ENCODE data around the gene NLN. TPM values are rescaled to one million over a fixed set of nuclear protein-coding genes. Genes with fewer than 3 reads are reported as not detected.

Gene NLN
- total and polyA plus RNA-seq, 3 experiments from 2014 or later = 2.7 to 30.4 (median 27.9) TPM

DNA sequence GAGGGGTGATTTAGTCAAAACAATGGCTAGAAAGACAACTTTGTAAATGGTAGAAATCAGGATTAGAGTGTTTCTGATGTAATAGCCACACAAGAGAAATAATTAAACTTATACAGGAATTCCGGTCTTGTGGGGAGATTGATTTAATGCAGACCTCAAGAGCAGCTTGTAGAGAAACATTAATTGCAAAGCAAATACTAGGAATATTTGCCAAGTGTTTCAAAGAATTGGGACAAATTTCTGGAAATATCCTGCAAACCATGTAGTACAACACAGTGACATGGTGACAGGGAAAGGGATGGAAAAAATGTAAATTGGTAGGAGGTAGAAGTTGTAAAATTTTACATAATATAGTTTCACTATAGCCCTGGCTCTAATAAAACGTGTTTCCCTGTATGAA, 28.9 kb downstream of the NLN start:
- peaks cover 0 to 1% of the 10 kb centered on the region in 2 donors for H3K27me3 Mint-ChIP-seq
- Histone ChIP-seq H3K4me3 (ENCODE audit: low read length) (no peak overlapping the region), H3K27me3 (ENCODE audit: insufficient read depth, low read length, poor library complexity, severe bottlenecking) (no peaks in the 10 kb centered on the region), H3K36me3 (ENCODE audit: insufficient read depth, low read length) (no peaks in the 10 kb centered on the region), H3K4me1 (ENCODE audit: insufficient read depth, low read length) (no peaks in the 10 kb centered on the region), H3K27ac (ENCODE audit: low read depth, low read length) (no peak overlapping the region), H3K9me3 (ENCODE audit: low read length) (no peaks in the 10 kb centered on the region)
- CTCF ChIA-PET = no interaction called here
- no peak for DNase-seq
- H3K9me3 Mint-ChIP-seq = no peaks in the 10 kb centered on the region
- H3K4me1 Mint-ChIP-seq = no peaks in the 10 kb centered on the region
- no peak overlapping the region for H3K27ac Mint-ChIP-seq
- peaks cover 0 to 4% (median 2%) of the 10 kb centered on the region in 3 donors for H3K36me3 Mint-ChIP-seq
- POLR2A ChIA-PET = no interaction called here
- no peak overlapping the region for H3K4me3 Mint-ChIP-seq

DNA sequence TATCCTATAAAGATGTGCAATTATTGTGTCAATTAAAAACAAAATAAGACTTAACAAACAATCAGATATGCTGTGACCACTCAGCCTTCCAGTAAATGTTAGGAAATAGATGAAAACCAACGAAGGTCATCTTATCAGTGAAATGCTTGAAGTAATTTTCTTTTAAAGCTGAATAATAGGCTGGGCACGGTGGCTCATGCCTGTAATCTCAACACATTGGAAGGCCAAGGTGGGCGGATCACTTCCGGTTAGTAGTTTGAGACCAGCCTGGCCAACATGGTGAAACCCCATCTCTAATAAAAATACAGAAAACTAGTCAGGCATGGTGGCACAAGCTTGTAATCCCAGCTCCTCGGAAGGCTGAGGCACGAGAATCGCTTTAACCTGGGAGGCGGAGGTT, 31.2 kb downstream of the NLN start:
- Mint-ChIP-seq H3K4me3 (no peak overlapping the region), H3K36me3 (no peaks in the 10 kb centered on the region), H3K27me3 (peaks cover 0 to 1% of the 10 kb centered on the region in 2 donors), H3K9me3 (no peaks in the 10 kb centered on the region), H3K27ac (no peak overlapping the region), H3K4me1 (no peaks in the 10 kb centered on the region)
- Histone ChIP-seq H3K4me1 (ENCODE audit: insufficient read depth, low read length) (no peaks in the 10 kb centered on the region), H3K27ac (ENCODE audit: low read depth, low read length) (no peak overlapping the region), H3K4me3 (ENCODE audit: low read length) (no peak overlapping the region), H3K27me3 (ENCODE audit: insufficient read depth, low read length, poor library complexity, severe bottlenecking) (no peaks in the 10 kb centered on the region), H3K9me3 (ENCODE audit: low read length) (no peaks in the 10 kb centered on the region), H3K36me3 (ENCODE audit: insufficient read depth, low read length) (no peaks in the 10 kb centered on the region)
- no peak for DNase-seq
- POLR2A ChIA-PET = no interaction called here
- CTCF ChIA-PET = interaction anchor here (1.7 kb wide), 1 partner anchor 10 kb away, joined by 7 read pairs; no protein-coding TSS in a partner anchor

DNA sequence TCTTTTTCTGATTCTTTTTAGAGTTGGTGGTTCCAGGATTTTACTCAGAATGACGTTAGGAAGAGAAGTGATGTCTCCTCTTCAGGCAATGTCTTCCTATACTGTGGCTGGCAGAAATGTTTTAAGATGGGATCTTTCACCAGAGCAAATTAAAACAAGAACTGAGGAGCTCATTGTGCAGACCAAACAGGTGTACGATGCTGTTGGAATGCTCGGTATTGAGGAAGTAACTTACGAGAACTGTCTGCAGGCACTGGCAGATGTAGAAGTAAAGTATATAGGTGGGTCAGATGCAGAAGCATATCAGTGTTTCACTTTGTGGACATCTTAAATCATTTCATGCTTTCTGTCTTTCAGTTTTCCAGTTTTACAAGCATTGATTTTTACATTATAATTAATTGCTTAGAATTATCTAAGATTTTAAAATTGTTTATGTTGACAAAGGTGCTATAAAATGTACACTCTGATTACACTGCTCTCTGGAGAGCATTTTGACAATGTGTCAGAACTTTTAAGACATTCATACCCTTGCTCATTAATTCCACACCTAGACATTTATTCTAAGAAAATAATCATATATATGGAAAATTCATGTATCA, 36.6 kb downstream of the NLN start:
- H3K9me3 Mint-ChIP-seq = no peaks in the 10 kb centered on the region
- no peaks in the 10 kb centered on the region for H3K27me3 Mint-ChIP-seq
- CTCF ChIA-PET = no interaction called here
- Histone ChIP-seq H3K4me1 (ENCODE audit: insufficient read depth, low read length) (peaks cover 4% of the 10 kb centered on the region), H3K9me3 (ENCODE audit: low read length) (no peaks in the 10 kb centered on the region), H3K27ac (ENCODE audit: low read depth, low read length) (no peak overlapping the region), H3K27me3 (ENCODE audit: insufficient read depth, low read length, poor library complexity, severe bottlenecking) (no peaks in the 10 kb centered on the region), H3K4me3 (ENCODE audit: low read length) (no peak overlapping the region), H3K36me3 (ENCODE audit: insufficient read depth, low read length) (no peaks in the 10 kb centered on the region)
- no peak overlapping the region for H3K4me3 Mint-ChIP-seq
- no peak overlapping the region for H3K27ac Mint-ChIP-seq
- no peaks in the 10 kb centered on the region for H3K36me3 Mint-ChIP-seq
- DNase-seq = no peak
- H3K4me1 Mint-ChIP-seq = peaks cover 5 to 16% (median 6%) of the 10 kb centered on the region in 3 donors
- POLR2A ChIA-PET = no interaction called here

DNA sequence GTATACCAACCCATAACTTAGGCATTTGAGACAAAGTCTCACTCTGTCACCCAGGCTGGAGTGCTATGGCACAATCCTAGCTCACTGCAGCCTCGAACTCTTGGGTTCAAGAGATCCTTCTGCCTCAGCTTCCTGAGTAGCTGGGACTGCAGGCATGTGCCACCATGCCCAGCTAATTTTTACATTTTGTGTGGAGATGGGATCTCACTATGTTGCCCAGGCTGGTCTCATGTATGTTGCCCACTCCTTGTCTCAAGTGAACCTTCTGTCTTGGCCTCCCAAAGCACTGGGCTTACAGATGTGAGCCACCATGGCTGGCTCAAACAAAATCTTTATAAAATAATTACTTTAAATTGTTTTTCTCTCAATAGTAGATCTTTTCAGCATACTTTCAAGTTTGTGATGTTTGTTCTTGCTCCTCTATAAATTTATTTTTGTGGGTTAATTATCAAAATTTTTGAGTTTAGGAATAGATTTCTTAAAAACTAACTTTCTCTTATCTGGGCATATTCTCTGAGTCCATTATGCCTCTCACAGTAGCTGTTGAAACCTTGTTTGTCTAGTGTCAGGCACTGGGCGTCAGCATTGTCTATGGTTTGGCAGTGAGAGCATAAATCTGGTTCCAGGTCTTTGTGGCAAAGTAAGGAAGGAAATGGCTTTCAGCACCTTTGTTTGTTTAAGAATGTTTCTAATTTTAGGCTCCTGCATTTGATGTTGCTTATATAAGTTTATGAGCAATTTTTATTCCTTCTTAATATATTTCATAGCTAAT, 38.7 kb downstream of the NLN start:
- no peak overlapping the region for H3K27ac ChIP-seq (ENCODE audit: low read depth, low read length)
- Mint-ChIP-seq H3K27ac (no peak overlapping the region), H3K36me3 (no peaks in the 10 kb centered on the region), H3K4me1 (peaks cover 5 to 16% (median 6%) of the 10 kb centered on the region in 3 donors), H3K27me3 (no peaks in the 10 kb centered on the region), H3K4me3 (peak overlapping the region in 1 of 7 donors; percentile 0), H3K9me3 (no peaks in the 10 kb centered on the region)
- H3K4me3 ChIP-seq (ENCODE audit: low read length) = no peak overlapping the region
- peak; percentile 13 to 74 (median 56) for DNase-seq
- H3K36me3 ChIP-seq (ENCODE audit: insufficient read depth, low read length) = no peaks in the 10 kb centered on the region
- POLR2A ChIA-PET = no interaction called here
- H3K9me3 ChIP-seq (ENCODE audit: low read length) = no peaks in the 10 kb centered on the region
- CTCF ChIA-PET = interaction anchor here (1.2 to 1.8 kb wide), 8 partner anchors 16 to 411 kb away, joined by 3 to 6 read pairs (median 4); partner anchors contain the start of gene SREK1
- H3K4me1 ChIP-seq (ENCODE audit: insufficient read depth, low read length) = peaks cover 4% of the 10 kb centered on the region
- no peaks in the 10 kb centered on the region for H3K27me3 ChIP-seq (ENCODE audit: insufficient read depth, low read length, poor library complexity, severe bottlenecking)

DNA sequence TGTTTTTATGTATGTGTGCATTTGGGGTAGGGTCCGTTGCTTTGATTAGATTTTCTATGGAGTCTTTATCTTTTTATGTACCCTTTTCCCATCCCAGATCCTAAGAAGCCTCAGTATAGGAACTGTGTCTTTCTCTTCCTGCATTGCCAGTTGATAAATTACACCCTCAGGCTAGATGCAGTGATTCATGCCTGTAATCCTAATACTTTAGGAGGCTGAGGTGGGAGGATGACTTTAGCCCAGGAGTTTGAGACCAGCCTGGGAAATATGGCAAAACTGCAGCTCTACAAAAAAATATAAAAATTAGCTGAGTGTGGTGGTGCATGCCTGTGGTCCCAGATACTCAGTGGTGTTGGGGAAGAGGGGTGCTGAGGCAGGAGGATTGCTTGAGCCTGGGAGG, 40.2 kb downstream of the NLN start:
- Mint-ChIP-seq H3K36me3 (peaks cover 0 to 12% (median 0%) of the 10 kb centered on the region in 3 donors), H3K4me3 (no peak overlapping the region), H3K27me3 (no peaks in the 10 kb centered on the region), H3K27ac (no peak overlapping the region), H3K9me3 (no peaks in the 10 kb centered on the region), H3K4me1 (peaks cover 5 to 16% (median 6%) of the 10 kb centered on the region in 3 donors)
- Histone ChIP-seq H3K27me3 (ENCODE audit: insufficient read depth, low read length, poor library complexity, severe bottlenecking) (no peaks in the 10 kb centered on the region), H3K4me1 (ENCODE audit: insufficient read depth, low read length) (peaks cover 4% of the 10 kb centered on the region), H3K36me3 (ENCODE audit: insufficient read depth, low read length) (no peaks in the 10 kb centered on the region), H3K4me3 (ENCODE audit: low read length) (no peak overlapping the region), H3K27ac (ENCODE audit: low read depth, low read length) (no peak overlapping the region), H3K9me3 (ENCODE audit: low read length) (no peaks in the 10 kb centered on the region)
- ChIA-PET CTCF (interaction anchor here (1.6 to 1.8 kb wide), 3 partner anchors 17 to 162 kb away, joined by 4 to 6 read pairs (median 5); no protein-coding TSS in a partner anchor), POLR2A (no interaction called here)
- DNase-seq = no peak

DNA sequence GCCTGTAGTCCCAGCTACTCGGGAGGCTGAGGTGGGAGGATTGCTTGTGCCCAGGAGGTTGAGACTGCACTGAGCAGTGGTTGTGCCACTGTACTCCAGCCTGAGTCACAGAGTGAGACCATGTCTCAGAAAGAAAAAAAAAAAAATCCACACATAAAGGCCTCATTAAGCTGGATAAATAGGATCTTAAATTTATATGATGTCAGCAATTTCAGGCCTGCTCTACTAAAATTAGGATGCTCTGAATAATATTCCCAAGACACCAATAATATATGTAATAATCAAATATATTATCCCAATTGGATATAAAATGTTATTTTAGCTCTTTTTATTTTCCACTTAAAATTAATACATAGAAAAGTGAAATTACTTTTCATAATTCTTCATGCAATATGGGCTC, 43.6 kb downstream of the NLN start:
- Mint-ChIP-seq H3K36me3 (peaks cover 0 to 19% (median 0%) of the 10 kb centered on the region in 3 donors), H3K27ac (no peak overlapping the region), H3K4me1 (peaks cover 5 to 16% (median 6%) of the 10 kb centered on the region in 3 donors), H3K9me3 (peaks cover 0 to 3% (median 0%) of the 10 kb centered on the region in 5 donors), H3K27me3 (no peaks in the 10 kb centered on the region), H3K4me3 (no peak overlapping the region)
- CTCF ChIA-PET = no interaction called here
- H3K27ac ChIP-seq (ENCODE audit: low read depth, low read length) = no peak overlapping the region
- H3K27me3 ChIP-seq (ENCODE audit: insufficient read depth, low read length, poor library complexity, severe bottlenecking) = no peaks in the 10 kb centered on the region
- no peaks in the 10 kb centered on the region for H3K9me3 ChIP-seq (ENCODE audit: low read length)
- DNase-seq = no peak
- POLR2A ChIA-PET = no interaction called here
- H3K36me3 ChIP-seq (ENCODE audit: insufficient read depth, low read length) = no peaks in the 10 kb centered on the region
- H3K4me1 ChIP-seq (ENCODE audit: insufficient read depth, low read length) = peaks cover 3% of the 10 kb centered on the region
- H3K4me3 ChIP-seq (ENCODE audit: low read length) = no peak overlapping the region

DNA sequence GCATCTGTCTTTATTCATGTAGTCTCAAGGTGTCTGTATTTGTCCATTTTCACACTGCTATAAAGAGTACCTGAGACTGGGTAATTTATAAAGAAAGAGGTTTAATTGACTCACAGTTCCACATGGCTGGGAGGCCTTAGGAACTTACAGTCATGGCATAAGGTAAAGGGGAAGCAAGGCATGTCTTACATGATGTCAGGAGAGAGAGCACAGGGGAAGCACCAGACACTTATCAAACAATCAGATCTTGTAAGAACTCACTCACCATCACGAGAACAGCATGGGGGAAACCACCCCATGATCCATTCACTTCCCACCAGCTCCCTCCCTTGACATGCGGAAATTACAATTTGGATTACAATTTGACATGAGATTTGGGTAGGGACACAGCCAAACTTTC, 44.2 kb downstream of the NLN start:
- Mint-ChIP-seq H3K27me3 (no peaks in the 10 kb centered on the region), H3K9me3 (peaks cover 0 to 3% (median 0%) of the 10 kb centered on the region in 5 donors), H3K4me3 (no peak overlapping the region), H3K36me3 (peaks cover 0 to 19% (median 0%) of the 10 kb centered on the region in 3 donors), H3K4me1 (peaks cover 0 to 10% (median 2%) of the 10 kb centered on the region in 3 donors), H3K27ac (no peak overlapping the region)
- POLR2A ChIA-PET = no interaction called here
- H3K9me3 ChIP-seq (ENCODE audit: low read length) = no peaks in the 10 kb centered on the region
- no peak for DNase-seq
- no peaks in the 10 kb centered on the region for H3K27me3 ChIP-seq (ENCODE audit: insufficient read depth, low read length, poor library complexity, severe bottlenecking)
- CTCF ChIA-PET = no interaction called here
- no peak overlapping the region for H3K4me3 ChIP-seq (ENCODE audit: low read length)
- no peaks in the 10 kb centered on the region for H3K4me1 ChIP-seq (ENCODE audit: insufficient read depth, low read length)
- H3K36me3 ChIP-seq (ENCODE audit: insufficient read depth, low read length) = no peaks in the 10 kb centered on the region
- no peak overlapping the region for H3K27ac ChIP-seq (ENCODE audit: low read depth, low read length)

DNA sequence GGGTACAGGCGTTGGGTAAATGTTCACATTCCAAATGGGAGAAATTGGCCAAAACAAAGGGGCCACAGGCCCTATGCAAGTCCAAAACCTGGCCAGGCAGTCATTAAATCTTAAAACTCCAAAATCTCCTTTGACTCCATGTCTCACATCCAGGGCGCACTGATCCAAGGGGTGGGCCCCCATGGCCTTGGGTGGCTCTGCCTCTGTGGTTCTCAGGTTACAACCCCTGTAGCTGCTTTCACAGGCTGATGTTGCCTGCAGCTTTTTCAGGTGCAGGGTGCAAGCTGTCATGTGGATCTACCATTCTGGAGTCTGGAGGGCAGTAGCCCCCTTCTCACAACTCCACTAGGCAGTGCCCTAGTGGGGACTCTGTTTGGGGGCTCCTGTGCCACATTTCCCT, 44.8 kb downstream of the NLN start:
- peaks cover 0 to 5% (median under 1%) of the 10 kb centered on the region in 3 donors for H3K4me1 Mint-ChIP-seq
- Histone ChIP-seq H3K4me3 (ENCODE audit: low read length) (no peak overlapping the region), H3K9me3 (ENCODE audit: low read length) (no peaks in the 10 kb centered on the region), H3K4me1 (ENCODE audit: insufficient read depth, low read length) (no peaks in the 10 kb centered on the region), H3K27ac (ENCODE audit: low read depth, low read length) (no peak overlapping the region), H3K27me3 (ENCODE audit: insufficient read depth, low read length, poor library complexity, severe bottlenecking) (no peaks in the 10 kb centered on the region), H3K36me3 (ENCODE audit: insufficient read depth, low read length) (no peaks in the 10 kb centered on the region)
- DNase-seq = no peak
- no peak overlapping the region for H3K27ac Mint-ChIP-seq
- H3K9me3 Mint-ChIP-seq = peaks cover 0 to 3% (median 0%) of the 10 kb centered on the region in 5 donors
- POLR2A ChIA-PET = no interaction called here
- H3K27me3 Mint-ChIP-seq = no peaks in the 10 kb centered on the region
- H3K4me3 Mint-ChIP-seq = no peak overlapping the region
- CTCF ChIA-PET = no interaction called here
- peaks cover 0 to 19% (median 0%) of the 10 kb centered on the region in 3 donors for H3K36me3 Mint-ChIP-seq

All from CD8-positive, alpha-beta memory T cell (primary cell).